Activated naive CD4-positive, alpha-beta T cell treated with anti-CD3 and anti-CD28 coated beads, Interleukin-2, amount 50 U/mL, for 24 hours (primary cell): ENCODE results near the gene SIPA1L3.

Source experiments
- H3K27ac Mint-ChIP-seq: one replicate; pipeline ENCODE4 v1.8.0; 2021; ENCODE audit warnings: mild to moderate bottlenecking, mixed read lengths
- H3K27me3 Mint-ChIP-seq: one replicate; pipeline ENCODE4 v1.8.0; 2021; ENCODE audit warnings: mixed read lengths
- H3K36me3 Mint-ChIP-seq: one replicate; pipeline ENCODE4 v1.8.0; 2021; ENCODE audit warnings: mixed read lengths
- H3K4me1 Mint-ChIP-seq: one replicate; pipeline ENCODE4 v1.8.0; 2021; ENCODE audit warnings: mixed read lengths
- H3K4me3 Mint-ChIP-seq: one replicate; pipeline ENCODE4 v1.8.0; 2021; ENCODE audit warnings: mild to moderate bottlenecking, mixed read lengths
- H3K9me3 Mint-ChIP-seq: one replicate; pipeline ENCODE4 v1.8.0; 2021; ENCODE audit warnings: mixed read lengths

The SIPA1L3 gene

GRCh38 chr19:37930416-37930815 lies 23.4 kb downstream of the SIPA1L3 start:
- no peaks in the 10 kb centered on the region for H3K27me3 Mint-ChIP-seq
- H3K9me3 Mint-ChIP-seq: no peaks in the 10 kb centered on the region
- no peak overlapping the region for H3K4me3 Mint-ChIP-seq
- H3K36me3 Mint-ChIP-seq: peaks cover 16% of the 10 kb centered on the region
- H3K27ac Mint-ChIP-seq: no peak overlapping the region
- peaks cover 4% of the 10 kb centered on the region for H3K4me1 Mint-ChIP-seq

- Mint-ChIP-seq H3K4me3 (no peak overlapping the region), H3K4me1 (peaks cover 4% of the 10 kb centered on the region), H3K27ac (no peak overlapping the region), H3K9me3 (no peaks in the 10 kb centered on the region), H3K27me3 (no peaks in the 10 kb centered on the region), H3K36me3 (peaks cover 19% of the 10 kb centered on the region)
Measured at GRCh38 chr19:37931881-37932655, 25.1 kb downstream of the SIPA1L3 start.

GRCh38 chr19:37932985-37933936 lies 26.3 kb downstream of the SIPA1L3 start:
- Mint-ChIP-seq H3K27ac (no peak overlapping the region), H3K27me3 (no peaks in the 10 kb centered on the region), H3K9me3 (no peaks in the 10 kb centered on the region)

GRCh38 chr19:37933937-37934358 lies 26.9 kb downstream of the SIPA1L3 start:
- Mint-ChIP-seq H3K4me1 (peaks cover 6% of the 10 kb centered on the region), H3K27ac (no peak overlapping the region), H3K36me3 (peaks cover 19% of the 10 kb centered on the region), H3K27me3 (no peaks in the 10 kb centered on the region), H3K9me3 (no peaks in the 10 kb centered on the region), H3K4me3 (no peak overlapping the region)

More at GRCh38 chr19:37932985-37933936, 26.3 kb downstream of the SIPA1L3 start:
- Mint-ChIP-seq H3K4me1 (peaks cover 4% of the 10 kb centered on the region), H3K36me3 (peaks cover 19% of the 10 kb centered on the region), H3K4me3 (no peak overlapping the region)

- no peak overlapping the region for H3K27ac Mint-ChIP-seq
- no peaks in the 10 kb centered on the region for H3K9me3 Mint-ChIP-seq
- peaks cover 8% of the 10 kb centered on the region for H3K4me1 Mint-ChIP-seq
- no peak overlapping the region for H3K4me3 Mint-ChIP-seq
- H3K27me3 Mint-ChIP-seq: no peaks in the 10 kb centered on the region
- H3K36me3 Mint-ChIP-seq: peaks cover 22% of the 10 kb centered on the region
Measured at GRCh38 chr19:37935341-37935740, 28.3 kb downstream of the SIPA1L3 start.

- Mint-ChIP-seq H3K4me3 (no peak overlapping the region), H3K4me1 (peaks cover 8% of the 10 kb centered on the region), H3K36me3 (peaks cover 22% of the 10 kb centered on the region), H3K9me3 (no peaks in the 10 kb centered on the region), H3K27me3 (no peaks in the 10 kb centered on the region), H3K27ac (no peak overlapping the region)
Measured at GRCh38 chr19:37936166-37936565, 29.2 kb downstream of the SIPA1L3 start.

- H3K27ac Mint-ChIP-seq: no peak overlapping the region
- no peaks in the 10 kb centered on the region for H3K9me3 Mint-ChIP-seq
- no peaks in the 10 kb centered on the region for H3K27me3 Mint-ChIP-seq
- peaks cover 22% of the 10 kb centered on the region for H3K36me3 Mint-ChIP-seq
- no peak overlapping the region for H3K4me3 Mint-ChIP-seq
- H3K4me1 Mint-ChIP-seq: peaks cover 8% of the 10 kb centered on the region
Measured at GRCh38 chr19:37936886-37937285, 29.9 kb downstream of the SIPA1L3 start.

GRCh38 chr19:37938353-37938752 lies 31.3 kb downstream of the SIPA1L3 start:
- no peak overlapping the region for H3K27ac Mint-ChIP-seq
- H3K27me3 Mint-ChIP-seq: no peaks in the 10 kb centered on the region

GRCh38 chr19:37941782-37942515 lies 34.9 kb downstream of the SIPA1L3 start:
- no peaks in the 10 kb centered on the region for H3K27me3 Mint-ChIP-seq
- no peak overlapping the region for H3K27ac Mint-ChIP-seq
- H3K9me3 Mint-ChIP-seq: no peaks in the 10 kb centered on the region
- peaks cover 4% of the 10 kb centered on the region for H3K36me3 Mint-ChIP-seq
- H3K4me1 Mint-ChIP-seq: peaks cover 4% of the 10 kb centered on the region
- no peak overlapping the region for H3K4me3 Mint-ChIP-seq

More at GRCh38 chr19:37938353-37938752, 31.3 kb downstream of the SIPA1L3 start:
- Mint-ChIP-seq H3K4me3 (no peak overlapping the region), H3K9me3 (no peaks in the 10 kb centered on the region), H3K4me1 (peaks cover 5% of the 10 kb centered on the region), H3K36me3 (peaks cover 19% of the 10 kb centered on the region)

GRCh38 chr19:37942516-37942902 lies 35.5 kb downstream of the SIPA1L3 start:
- Mint-ChIP-seq H3K4me3 (no peak overlapping the region), H3K27me3 (no peaks in the 10 kb centered on the region), H3K4me1 (peaks cover 4% of the 10 kb centered on the region), H3K36me3 (peaks cover 6% of the 10 kb centered on the region), H3K9me3 (no peaks in the 10 kb centered on the region), H3K27ac (no peak overlapping the region)

- H3K4me3 Mint-ChIP-seq: no peak overlapping the region
- peaks cover 6% of the 10 kb centered on the region for H3K36me3 Mint-ChIP-seq
- no peaks in the 10 kb centered on the region for H3K27me3 Mint-ChIP-seq
- no peak overlapping the region for H3K27ac Mint-ChIP-seq
- peaks cover 4% of the 10 kb centered on the region for H3K4me1 Mint-ChIP-seq
- no peaks in the 10 kb centered on the region for H3K9me3 Mint-ChIP-seq
Measured at GRCh38 chr19:37943480-37943879, 36.5 kb downstream of the SIPA1L3 start.

GRCh38 chr19:37946132-37946531 lies 39.1 kb downstream of the SIPA1L3 start:
- H3K9me3 Mint-ChIP-seq: no peaks in the 10 kb centered on the region
- H3K4me3 Mint-ChIP-seq: no peak overlapping the region
- H3K4me1 Mint-ChIP-seq: peaks cover 3% of the 10 kb centered on the region
- no peak overlapping the region for H3K27ac Mint-ChIP-seq
- H3K27me3 Mint-ChIP-seq: no peaks in the 10 kb centered on the region
- peaks cover 7% of the 10 kb centered on the region for H3K36me3 Mint-ChIP-seq

GRCh38 chr19:37947778-37948177 lies 40.8 kb downstream of the SIPA1L3 start:
- Mint-ChIP-seq H3K9me3 (no peaks in the 10 kb centered on the region), H3K4me1 (peaks cover 3% of the 10 kb centered on the region), H3K4me3 (no peak overlapping the region), H3K27me3 (no peaks in the 10 kb centered on the region), H3K36me3 (peaks cover 8% of the 10 kb centered on the region), H3K27ac (no peak overlapping the region)

GRCh38 chr19:37948362-37948761 lies 41.4 kb downstream of the SIPA1L3 start:
- Mint-ChIP-seq H3K4me3 (no peak overlapping the region), H3K27ac (no peak overlapping the region), H3K9me3 (no peaks in the 10 kb centered on the region), H3K4me1 (peaks cover 3% of the 10 kb centered on the region), H3K27me3 (no peaks in the 10 kb centered on the region), H3K36me3 (peaks cover 8% of the 10 kb centered on the region)

- H3K4me1 Mint-ChIP-seq: peaks cover 3% of the 10 kb centered on the region
- H3K27me3 Mint-ChIP-seq: no peaks in the 10 kb centered on the region
- H3K9me3 Mint-ChIP-seq: no peaks in the 10 kb centered on the region
- H3K4me3 Mint-ChIP-seq: no peak overlapping the region
- peaks cover 8% of the 10 kb centered on the region for H3K36me3 Mint-ChIP-seq
- H3K27ac Mint-ChIP-seq: no peak overlapping the region
Measured at GRCh38 chr19:37950471-37951175, 43.6 kb downstream of the SIPA1L3 start.
